ENCODE measurements around the gene TCF4.
"Not testable (repeated sequence)": the region's sequence is repeated elsewhere in the genome, so short reads cannot be mapped to it uniquely, and the experiment has no call there.

TCF4 gene

DNA sequence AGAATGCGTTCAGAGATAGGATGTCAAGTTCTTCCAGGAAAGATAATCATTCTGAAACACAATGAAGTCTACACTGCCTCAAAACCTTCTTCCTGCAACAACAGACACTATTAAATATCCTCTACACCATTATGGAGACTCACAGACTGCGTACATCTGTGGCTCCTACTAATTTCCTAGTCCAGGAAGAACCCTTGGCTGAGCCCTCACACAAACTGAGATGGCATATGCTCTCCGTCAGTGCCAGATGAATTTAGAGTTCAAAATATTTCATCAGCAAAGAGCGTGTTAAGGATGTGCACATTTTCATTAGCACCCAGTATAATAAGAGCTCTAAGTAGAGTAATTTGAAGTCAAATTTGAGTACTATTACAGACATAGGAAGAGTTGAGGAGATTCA lies 117.2 kb downstream of the TCF4 start:
- no peak for TF ChIP-seq ZNF174 (tag by site-specific recombination; IDR thresholded peaks at IDR 0.05)
- TF ChIP-seq ZNF37A (tag by site-specific recombination; IDR thresholded peaks at IDR 0.05), result no peak
- no peak for TF ChIP-seq MEIS1 (CRISPR knock-in tag; IDR thresholded peaks at IDR 0.05; ENCODE audit: borderline replicate concordance)
- no peak for TF ChIP-seq ZNF610 (tag by site-specific recombination; IDR thresholded peaks at IDR 0.05; ENCODE audit: borderline replicate concordance)
- no peak for TF ChIP-seq ZNF76 (tag by site-specific recombination; IDR thresholded peaks at IDR 0.05; ENCODE audit: borderline replicate concordance, low read depth)
- no peak for TF ChIP-seq ZBTB49 (tag by site-specific recombination; IDR thresholded peaks at IDR 0.05; ENCODE audit: low read depth)
- no peak for TF ChIP-seq ZNF354C (tag by site-specific recombination; IDR thresholded peaks at IDR 0.05; ENCODE audit: borderline replicate concordance, low read depth)
- TF ChIP-seq ZFP3 (tag by site-specific recombination; IDR thresholded peaks at IDR 0.05; ENCODE audit: low read depth), result no peak
- TF ChIP-seq, protein P1, sequence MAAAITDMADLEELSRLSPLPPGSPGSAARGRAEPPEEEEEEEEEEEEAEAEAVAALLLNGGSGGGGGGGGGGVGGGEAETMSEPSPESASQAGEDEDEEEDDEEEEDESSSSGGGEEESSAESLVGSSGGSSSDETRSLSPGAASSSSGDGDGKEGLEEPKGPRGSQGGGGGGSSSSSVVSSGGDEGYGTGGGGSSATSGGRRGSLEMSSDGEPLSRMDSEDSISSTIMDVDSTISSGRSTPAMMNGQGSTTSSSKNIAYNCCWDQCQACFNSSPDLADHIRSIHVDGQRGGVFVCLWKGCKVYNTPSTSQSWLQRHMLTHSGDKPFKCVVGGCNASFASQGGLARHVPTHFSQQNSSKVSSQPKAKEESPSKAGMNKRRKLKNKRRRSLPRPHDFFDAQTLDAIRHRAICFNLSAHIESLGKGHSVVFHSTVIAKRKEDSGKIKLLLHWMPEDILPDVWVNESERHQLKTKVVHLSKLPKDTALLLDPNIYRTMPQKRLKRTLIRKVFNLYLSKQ (tag by site-specific recombination; IDR thresholded peaks at IDR 0.05; ENCODE audit: borderline replicate concordance), result no peak
- TF ChIP-seq GFI1B (tag by site-specific recombination; IDR thresholded peaks at IDR 0.05), result no peak
- no peak for TF ChIP-seq ZFP37 (tag by site-specific recombination; IDR thresholded peaks at IDR 0.05)
- POLR2A ChIA-PET, result no interaction called here
- Histone ChIP-seq H3K36me3 (ENCODE audit: control insufficient read depth in 2 of 2, insufficient read depth in 1 of 2, low read length in 2 of 2) (no peaks in the 10 kb centered on the region), H3K4me3 (ENCODE audit: low read depth, low read length) (no peak overlapping the region), H3K4me1 (ENCODE audit: control insufficient read depth, insufficient read depth, low read length) (peaks cover 20% of the 10 kb centered on the region), H3K27ac (ENCODE audit: extremely low read depth, low read depth, low read length) (no peak overlapping the region), H3K9me3 (ENCODE audit: control insufficient read depth, insufficient read depth, low read depth, low read length) (no peaks in the 10 kb centered on the region)
- CTCF ChIA-PET, result no interaction called here

- H3K9me3 ChIP-seq (ENCODE audit: control insufficient read depth, insufficient read depth, low read depth, low read length); CTCF ChIA-PET; POLR2A ChIA-PET; H3K27ac ChIP-seq (ENCODE audit: extremely low read depth, low read depth, low read length); H3K4me3 ChIP-seq (ENCODE audit: low read depth, low read length); H3K36me3 ChIP-seq (ENCODE audit: control insufficient read depth in 2 of 2, insufficient read depth in 1 of 2, low read length in 2 of 2): not testable (repeated sequence)
- peaks cover 20% of the 10 kb centered on the region for H3K4me1 ChIP-seq (ENCODE audit: control insufficient read depth, insufficient read depth, low read length)
Measured at GRCh38 chr18:55469134-55469533, 118.9 kb downstream of the TCF4 start.

GRCh38 chr18:55466789-55467188 lies 121.2 kb downstream of the TCF4 start:
- no peak overlapping the region for H3K27ac ChIP-seq (ENCODE audit: extremely low read depth, low read depth, low read length)
- H3K36me3 ChIP-seq (ENCODE audit: control insufficient read depth in 2 of 2, insufficient read depth in 1 of 2, low read length in 2 of 2), result no peaks in the 10 kb centered on the region; a peak in 1 of 3 replicates
- TF ChIP-seq ZNF560 (tag by site-specific recombination; IDR thresholded peaks at IDR 0.05; ENCODE audit: borderline replicate concordance) (no peak), ZEB2 (tag by site-specific recombination; IDR thresholded peaks at IDR 0.05) (no peak)
- H3K4me1 ChIP-seq (ENCODE audit: control insufficient read depth, insufficient read depth, low read length), result 0 out of 2 replicates have a peak, but pooled peaks cover 2% of the 10 kb centered on the region
- POLR2A ChIA-PET, result no interaction called here
- CTCF ChIA-PET, result no interaction called here
- no peaks in the 10 kb centered on the region for H3K9me3 ChIP-seq (ENCODE audit: control insufficient read depth, insufficient read depth, low read depth, low read length)
- no peak overlapping the region for H3K4me3 ChIP-seq (ENCODE audit: low read depth, low read length)

GRCh38 chr18:55465313-55465712 lies 122.7 kb downstream of the TCF4 start:
- H3K27ac ChIP-seq (ENCODE audit: extremely low read depth, low read depth, low read length), result no peak overlapping the region
- H3K9me3 ChIP-seq (ENCODE audit: control insufficient read depth, insufficient read depth, low read depth, low read length), result no peaks in the 10 kb centered on the region
- no peaks in the 10 kb centered on the region; a peak in 1 of 3 replicates for H3K36me3 ChIP-seq (ENCODE audit: control insufficient read depth in 2 of 2, insufficient read depth in 1 of 2, low read length in 2 of 2)
- CTCF ChIA-PET, result interaction anchor here (0.8 kb wide), 1 partner anchor 231 kb away, joined by 3 read pairs; no protein-coding TSS in a partner anchor
- no peaks in the 10 kb centered on the region for H3K4me1 ChIP-seq (ENCODE audit: control insufficient read depth, insufficient read depth, low read length)
- POLR2A ChIA-PET, result no interaction called here
- no peak overlapping the region for H3K4me3 ChIP-seq (ENCODE audit: low read depth, low read length)
- no peak for TF ChIP-seq ZNF433 (tag by site-specific recombination; IDR thresholded peaks at IDR 0.05; ENCODE audit: low read depth)
- TF ChIP-seq, protein P2, sequence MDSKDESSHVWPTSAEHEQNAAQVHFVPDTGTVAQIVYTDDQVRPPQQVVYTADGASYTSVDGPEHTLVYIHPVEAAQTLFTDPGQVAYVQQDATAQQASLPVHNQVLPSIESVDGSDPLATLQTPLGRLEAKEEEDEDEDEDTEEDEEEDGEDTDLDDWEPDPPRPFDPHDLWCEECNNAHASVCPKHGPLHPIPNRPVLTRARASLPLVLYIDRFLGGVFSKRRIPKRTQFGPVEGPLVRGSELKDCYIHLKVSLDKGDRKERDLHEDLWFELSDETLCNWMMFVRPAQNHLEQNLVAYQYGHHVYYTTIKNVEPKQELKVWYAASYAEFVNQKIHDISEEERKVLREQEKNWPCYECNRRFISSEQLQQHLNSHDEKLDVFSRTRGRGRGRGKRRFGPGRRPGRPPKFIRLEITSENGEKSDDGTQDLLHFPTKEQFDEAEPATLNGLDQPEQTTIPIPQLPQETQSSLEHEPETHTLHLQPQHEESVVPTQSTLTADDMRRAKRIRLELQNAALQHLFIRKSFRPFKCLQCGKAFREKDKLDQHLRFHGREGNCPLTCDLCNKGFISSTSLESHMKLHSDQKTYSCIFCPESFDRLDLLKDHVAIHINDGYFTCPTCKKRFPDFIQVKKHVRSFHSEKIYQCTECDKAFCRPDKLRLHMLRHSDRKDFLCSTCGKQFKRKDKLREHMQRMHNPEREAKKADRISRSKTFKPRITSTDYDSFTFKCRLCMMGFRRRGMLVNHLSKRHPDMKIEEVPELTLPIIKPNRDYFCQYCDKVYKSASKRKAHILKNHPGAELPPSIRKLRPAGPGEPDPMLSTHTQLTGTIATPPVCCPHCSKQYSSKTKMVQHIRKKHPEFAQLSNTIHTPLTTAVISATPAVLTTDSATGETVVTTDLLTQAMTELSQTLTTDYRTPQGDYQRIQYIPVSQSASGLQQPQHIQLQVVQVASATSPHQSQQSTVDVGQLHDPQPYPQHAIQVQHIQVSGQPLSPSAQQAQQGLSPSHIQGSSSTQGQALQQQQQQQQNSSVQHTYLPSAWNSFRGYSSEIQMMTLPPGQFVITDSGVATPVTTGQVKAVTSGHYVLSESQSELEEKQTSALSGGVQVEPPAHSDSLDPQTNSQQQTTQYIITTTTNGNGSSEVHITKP (tag by site-specific recombination; IDR thresholded peaks at IDR 0.05), result no peak
